ENCODE data around the gene GALNT15.

- TF ChIP-seq EZH2 (IDR thresholded peaks at IDR 0.05; ENCODE audit: insufficient read depth, poor library complexity, severe bottlenecking), result no peak
- TF ChIP-seq EZH2phosphoT487 (IDR thresholded peaks at IDR 0.05; ENCODE audit: insufficient read depth, low read depth), result no peak
Measured at GRCh38 chr3:16171009-16171408, 3.5 kb upstream of the GALNT15 start.
